GM18909 (cell line): ENCODE measurements around the gene ITGA6.

Experiments used
- ATAC-seq: cut with Tn5 transposase; IDR thresholded peaks from one replicate; pipeline ENCODE4 v1.9.1; 2021; ENCODE audit warnings: mild to moderate bottlenecking; ENCODE audit not compliant: unreplicated experiment, poor library complexity

Gene ITGA6

GRCh38 chr2:172427256-172427989 lies at the start of gene ITGA6:
TSS of gene ITGA6 (plus strand) at chr2:172427586.
- ATAC-seq = peak; percentile 52

GRCh38 chr2:172380436-172381274 lies 46.7 kb upstream of the ITGA6 start:
- ATAC-seq = no peak

GRCh38 chr2:172381275-172382027 lies 45.9 kb upstream of the ITGA6 start:
- no peak for ATAC-seq

GRCh38 chr2:172387361-172387760 lies 40.0 kb upstream of the ITGA6 start:
- no peak for ATAC-seq

GRCh38 chr2:172389685-172390339 lies 37.6 kb upstream of the ITGA6 start:
- no peak for ATAC-seq

- ATAC-seq = no peak
These were observed 33.4 kb upstream of the ITGA6 start for GRCh38 chr2:172394002-172394401.

- no peak for ATAC-seq
These were observed 31.9 kb upstream of the ITGA6 start for GRCh38 chr2:172395503-172395902.

GRCh38 chr2:172397148-172397834 lies 30.1 kb upstream of the ITGA6 start:
- ATAC-seq = no peak

- no peak for ATAC-seq
These were observed 28.9 kb upstream of the ITGA6 start for GRCh38 chr2:172398440-172398839.

GRCh38 chr2:172399765-172400164 lies 27.6 kb upstream of the ITGA6 start:
- ATAC-seq = no peak

GRCh38 chr2:172402198-172402597 lies 25.2 kb upstream of the ITGA6 start:
- no peak for ATAC-seq

- ATAC-seq = no peak
These were observed 24.0 kb upstream of the ITGA6 start for GRCh38 chr2:172403402-172403801.

GRCh38 chr2:172403881-172404468 lies 23.4 kb upstream of the ITGA6 start:
- no peak for ATAC-seq

GRCh38 chr2:172404824-172405223 lies 22.6 kb upstream of the ITGA6 start:
- ATAC-seq = no peak

- no peak for ATAC-seq
These were observed 21.7 kb upstream of the ITGA6 start for GRCh38 chr2:172405673-172406072.

GRCh38 chr2:172408143-172408766 lies 19.1 kb upstream of the ITGA6 start:
- no peak for ATAC-seq

GRCh38 chr2:172409042-172409441 lies 18.3 kb upstream of the ITGA6 start:
- ATAC-seq = no peak

- ATAC-seq = no peak
These were observed 14.3 kb upstream of the ITGA6 start for GRCh38 chr2:172412984-172413492.
